Measurements from ENCODE around the gene ITGB2.

DNA sequence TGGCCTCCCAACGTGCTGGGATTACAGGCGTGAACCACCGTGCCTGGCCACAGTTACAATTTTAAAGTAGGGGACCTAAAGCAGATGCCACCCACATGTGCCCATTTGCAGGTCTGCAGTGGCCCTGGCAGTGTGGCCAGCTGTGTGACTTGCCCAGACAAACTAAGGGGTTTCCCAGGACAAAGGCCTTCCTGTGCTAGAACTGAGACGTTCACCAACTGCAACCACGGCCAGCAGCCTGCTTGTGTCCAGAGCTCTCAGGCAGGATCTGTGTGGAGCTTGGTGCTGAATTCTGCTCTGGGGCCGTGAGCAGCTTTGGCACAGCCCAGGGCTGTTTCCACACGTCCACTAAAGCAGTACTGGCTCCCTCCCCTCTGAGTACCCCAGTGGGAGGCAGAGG lies 36.6 kb downstream of the ITGB2 start:
- TF ChIP-seq CTCF (IDR thresholded peaks at IDR 0.05; ENCODE audit: low read depth, low read length, poor library complexity, severe bottlenecking) = no peak
- TF ChIP-seq EZH2phosphoT487 (IDR thresholded peaks at IDR 0.05; ENCODE audit: borderline replicate concordance, low read length) = no peak

Measured in DOHH2 (cell line).